ENCODE measurements around the gene MEF2C.

The MEF2C gene

DNA sequence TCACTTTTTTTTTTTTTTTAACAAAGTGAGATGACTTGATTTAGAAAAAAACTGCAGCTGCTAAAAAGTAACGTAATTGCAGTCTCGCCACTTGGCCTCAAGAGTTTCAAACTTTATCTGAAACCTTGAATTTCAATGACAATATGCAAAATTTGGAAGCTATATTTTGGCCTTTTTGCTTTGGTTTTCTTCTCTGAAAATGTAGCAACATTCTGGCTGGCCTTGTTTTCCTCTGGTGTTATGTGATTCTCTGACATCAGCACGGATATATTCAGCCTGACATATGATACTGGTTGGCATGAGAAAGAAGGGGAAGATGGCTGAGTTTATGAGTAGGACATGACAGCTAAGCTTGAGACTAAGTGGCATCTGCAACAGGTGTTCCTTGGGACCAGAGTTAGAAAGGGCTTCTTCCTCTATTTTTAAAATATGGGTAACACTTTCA is 136.5 kb downstream of the MEF2C start:
- DNase-seq: no peak

DNA sequence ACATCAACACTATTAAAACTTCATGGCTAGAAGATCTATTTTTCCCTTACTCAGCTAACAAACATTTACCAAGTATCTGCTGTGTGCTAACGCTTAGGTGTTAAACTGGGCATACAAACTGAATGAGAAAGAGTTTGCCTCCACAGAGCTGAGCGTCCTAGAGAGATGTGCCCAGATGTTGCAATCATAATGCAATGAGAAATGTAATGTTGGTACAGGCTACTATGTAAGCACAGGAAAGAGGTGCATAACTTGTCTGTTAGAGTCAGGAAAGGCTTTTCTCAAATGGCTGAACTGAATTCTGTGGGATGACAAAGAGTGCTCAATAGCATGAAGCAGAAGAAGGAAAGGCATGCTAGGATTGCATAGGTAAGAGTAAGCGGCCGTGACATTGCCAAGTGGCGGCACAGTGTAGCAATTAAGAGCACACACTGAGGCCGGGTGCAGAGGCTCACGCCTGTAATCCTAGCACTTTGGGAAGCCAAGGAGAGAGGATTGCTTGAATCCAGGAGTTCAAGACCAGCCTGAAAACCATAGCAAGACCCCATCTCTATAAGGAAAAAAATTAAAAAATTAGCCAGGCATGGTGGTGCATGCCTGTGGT is 137.8 kb downstream of the MEF2C start:
- DNase-seq: no peak

DNA sequence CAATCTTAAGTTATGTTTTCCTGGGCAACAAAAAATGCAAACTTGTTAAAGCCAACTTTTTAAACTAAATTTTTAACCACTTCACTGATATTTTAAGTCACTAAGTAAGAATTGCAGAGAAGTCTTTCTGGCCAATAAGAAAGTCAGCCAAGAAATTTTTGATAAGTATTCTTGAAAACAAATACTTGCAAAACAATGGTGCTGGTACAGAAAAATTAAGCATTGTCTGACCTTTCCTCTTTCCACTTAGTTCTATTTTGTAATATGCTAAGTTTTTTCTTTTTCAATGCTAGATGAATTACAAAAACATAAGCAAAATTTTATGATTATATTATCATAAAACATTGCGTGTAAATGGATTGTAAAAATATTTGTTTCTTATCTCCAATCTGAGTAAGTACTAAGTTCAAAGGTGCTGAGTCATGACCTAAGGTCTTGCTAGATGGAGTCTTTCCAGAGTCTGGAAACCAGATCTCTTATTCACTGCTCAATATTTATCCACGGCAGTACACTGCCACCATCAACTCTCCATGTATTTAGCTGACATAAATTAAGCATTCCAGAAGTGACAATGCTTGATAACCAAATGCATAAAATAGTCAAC is 139.7 kb downstream of the MEF2C start:
- no peak for DNase-seq

GRCh38 chr5:88741964-88742363 is 141.0 kb downstream of the MEF2C start:
- DNase-seq: no peak

DNA sequence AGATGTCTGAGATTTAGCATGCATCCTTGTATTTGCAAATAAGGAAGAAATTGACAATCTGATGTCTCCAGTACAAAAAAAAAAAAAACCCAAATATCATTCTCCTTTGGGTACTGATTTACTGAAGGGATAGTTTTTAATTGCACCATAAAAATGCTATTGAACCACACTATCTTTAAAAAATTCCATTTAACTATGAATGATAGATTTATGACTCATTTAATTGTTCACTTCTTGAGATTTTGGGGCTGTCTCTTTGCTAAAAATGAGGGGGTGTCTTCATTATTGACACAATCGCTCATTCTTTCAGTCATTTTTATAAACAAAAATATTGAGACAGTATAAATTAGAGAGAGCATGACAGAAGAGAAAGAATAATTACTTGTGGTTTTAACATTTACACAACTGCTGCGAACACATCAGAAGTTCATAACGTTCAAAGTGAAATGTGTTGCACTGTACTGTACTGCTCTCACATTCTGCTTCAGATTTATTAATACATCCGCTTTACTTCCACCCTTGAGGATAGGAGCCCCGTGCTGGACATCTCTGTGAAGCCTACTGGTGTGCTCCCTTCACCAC is 142.3 kb downstream of the MEF2C start:
- DNase-seq: no peak

- no peak for DNase-seq
Measured at GRCh38 chr5:88736494-88736893, 146.5 kb downstream of the MEF2C start.

DNA sequence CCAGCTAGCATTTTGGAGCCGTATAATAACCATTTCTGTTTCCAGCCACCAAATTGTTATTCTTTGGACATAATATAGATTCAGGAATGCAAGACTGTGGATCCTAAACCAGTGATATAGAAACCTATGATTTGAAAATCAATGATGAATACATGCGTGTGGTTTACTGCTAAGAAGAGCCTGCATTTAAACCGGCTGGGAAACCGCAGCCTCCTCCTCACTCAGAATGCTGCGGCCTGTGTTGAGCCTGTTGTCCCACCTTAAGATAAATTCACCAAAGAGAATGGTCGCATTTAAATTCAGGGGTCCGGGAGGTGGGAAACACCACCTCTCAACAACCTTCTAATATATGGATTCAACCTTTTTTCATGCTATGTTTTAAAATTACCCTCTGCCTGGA is 148.0 kb downstream of the MEF2C start:
- no peak for DNase-seq

GRCh38 chr5:88734191-88734640 is 148.8 kb downstream of the MEF2C start:
- no peak for DNase-seq

- DNase-seq: no peak
Measured at GRCh38 chr5:88732862-88733261, 150.1 kb downstream of the MEF2C start.

- no peak for DNase-seq
Measured at GRCh38 chr5:88732181-88732633, 150.8 kb downstream of the MEF2C start.

GRCh38 chr5:88729829-88730182 is 153.2 kb downstream of the MEF2C start:
- no peak for DNase-seq

GRCh38 chr5:88729084-88729828 is 153.7 kb downstream of the MEF2C start:
- DNase-seq: peak; percentile 36

GRCh38 chr5:88727705-88728313 is 155.2 kb downstream of the MEF2C start:
- DNase-seq: no peak

GRCh38 chr5:88725454-88725853 is 157.5 kb downstream of the MEF2C start:
- no peak for DNase-seq

- DNase-seq: no peak
Measured at GRCh38 chr5:88724201-88724600, 158.8 kb downstream of the MEF2C start.

GRCh38 chr5:88722546-88723073 is 160.4 kb downstream of the MEF2C start:
- no peak for DNase-seq

- DNase-seq: no peak
Measured at GRCh38 chr5:88719434-88719833, 163.6 kb downstream of the MEF2C start.

GRCh38 chr5:88718736-88719135 is 164.2 kb downstream of the MEF2C start:
- DNase-seq: no peak

DNA sequence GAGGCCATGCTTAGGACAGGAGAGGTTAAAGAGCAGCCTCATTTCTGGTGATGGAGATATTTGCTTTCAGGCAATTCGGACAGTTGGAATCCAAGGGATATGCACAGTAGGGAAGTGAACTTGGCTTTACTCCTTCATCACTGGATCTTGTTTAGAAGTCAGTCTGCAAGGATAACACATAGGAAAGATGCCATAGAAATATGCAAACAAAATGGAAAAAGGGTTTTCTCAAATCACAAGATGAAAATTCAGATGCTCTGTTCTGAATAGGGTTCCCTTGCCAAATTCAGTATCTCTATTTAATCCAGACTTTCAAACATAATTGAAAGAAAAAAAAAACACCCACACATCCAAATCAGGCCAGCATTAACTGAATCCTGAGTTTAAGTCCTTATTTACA is 166.9 kb downstream of the MEF2C start:
- DNase-seq: no peak

- DNase-seq: no peak
Measured at GRCh38 chr5:88715503-88715902, 167.5 kb downstream of the MEF2C start.

- no peak for DNase-seq
Measured at GRCh38 chr5:88713818-88714217, 169.2 kb downstream of the MEF2C start.

DNA sequence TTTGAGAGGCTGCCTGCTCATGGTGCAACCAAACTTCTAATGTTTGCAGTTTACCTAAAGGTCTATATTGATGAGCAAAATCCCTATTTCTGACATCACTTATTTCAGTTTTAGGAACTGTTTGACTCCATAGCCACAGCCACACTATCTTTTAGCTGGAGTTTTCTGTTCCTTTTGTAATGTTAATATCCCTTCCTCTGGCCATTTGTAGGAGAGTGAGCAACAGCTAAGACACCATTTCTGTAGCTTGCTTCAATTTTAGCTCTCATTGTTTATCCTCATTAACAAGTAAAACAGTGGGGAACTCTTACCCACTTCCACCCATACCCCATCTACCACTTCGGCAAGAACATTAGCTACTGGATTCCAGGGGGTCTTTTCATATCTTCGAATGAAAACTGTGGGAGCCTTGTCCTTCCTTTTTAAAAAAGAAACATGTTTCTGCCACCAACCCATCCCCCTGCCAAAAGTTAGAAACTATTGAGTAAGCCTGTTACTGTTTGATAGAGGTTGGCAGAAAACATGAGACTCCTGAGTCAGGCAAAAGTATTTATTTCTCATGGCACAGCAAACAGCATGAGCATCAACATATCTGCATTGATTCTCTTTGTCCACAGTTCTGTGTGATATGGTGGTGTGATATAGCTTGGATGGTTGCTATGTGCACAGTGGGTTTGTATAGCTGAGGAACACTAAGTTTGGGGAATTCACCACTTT is 174.1 kb downstream of the MEF2C start:
- DNase-seq: no peak

Data from stimulated activated CD4-positive, alpha-beta T cell treated with anti-CD3 and anti-CD28 coated beads, Interleukin-4, amount 100 ng/mL, for 1 hour (primary cell).